Smooth muscle cell (in vitro differentiated cells): Measurements from ENCODE around the gene SHISA6. TPM values are rescaled to one million over a fixed set of nuclear protein-coding genes. Genes with fewer than 3 reads are reported as not detected.
A peak's percentile ranks its signal among the peaks of the same experiment; 100 is the strongest.

Experiments
- DNase-seq: peaks from one replicate; lab custom pipeline; 2025; ENCODE audit not compliant: unreplicated experiment; lab: John Stamatoyannopoulos, UW
- H2AFZ ChIP-seq: fragments of 200-600 bp; sonication (generic); 2 replicates; pipeline ENCODE4 v1.6.0; 2016; ENCODE audit warnings: antibody characterized with exemption, low read depth, mild to moderate bottlenecking
- H3F3A ChIP-seq: fragments of 200-600 bp; sonication (generic); 2 replicates; pipeline ENCODE4 v1.6.0; 2017; ENCODE audit warnings: antibody characterized with exemption, low read depth
- H3K27ac ChIP-seq: fragments of 200-600 bp; sonication (generic); 2 replicates; pipeline ENCODE4 v1.5.1; 2016; ENCODE audit warnings: low read depth, mild to moderate bottlenecking
- H3K27me3 ChIP-seq: fragments of 200-600 bp; sonication (generic); 2 replicates; pipeline ENCODE4 v1.6.1; 2016; ENCODE audit warnings: low read depth, mild to moderate bottlenecking
- H3K36me3 ChIP-seq: fragments of 200-600 bp; sonication (generic); 2 replicates; pipeline ENCODE4 v1.5.1; 2016; ENCODE audit warnings: low read depth
- H3K4me1 ChIP-seq: fragments of 200-600 bp; sonication (generic); 2 replicates; pipeline ENCODE4 v1.5.1; 2016; ENCODE audit warnings: low read depth
- H3K4me2 ChIP-seq: fragments of 200-600 bp; sonication (generic); 2 replicates; pipeline ENCODE4 v1.6.0; 2016; ENCODE audit warnings: mild to moderate bottlenecking
- H3K4me3 ChIP-seq: fragments of 200-600 bp; sonication (generic); 2 replicates; pipeline ENCODE4 v1.5.1; 2016; ENCODE audit warnings: mild to moderate bottlenecking
- H3K79me2 ChIP-seq: fragments of 200-600 bp; sonication (generic); 2 replicates; pipeline ENCODE4 v1.6.0; 2016; ENCODE audit warnings: low read depth, mild to moderate bottlenecking
- H3K9ac ChIP-seq: fragments of 200-600 bp; sonication (generic); 2 replicates; pipeline ENCODE4 v1.6.0; 2016; ENCODE audit warnings: low read depth
- H3K9me3 ChIP-seq: fragments of 200-600 bp; sonication (generic); replicated peaks from 2 replicates; pipeline ENCODE4 v1.5.1; 2016; ENCODE audit warnings: low read depth
- H4K20me1 ChIP-seq: fragments of 200-600 bp; sonication (generic); 2 replicates; pipeline ENCODE4 v1.6.0; 2016; ENCODE audit warnings: low read depth
- CTCF ChIP-seq: fragments of 200-600 bp; sonication (generic); IDR thresholded peaks from 2 replicates; pipeline ENCODE4 v1.5.1; 2017; ENCODE audit warnings: borderline replicate concordance, mild to moderate bottlenecking, antibody characterized with exemption; ENCODE audit not compliant: insufficient read depth, poor library complexity, severe bottlenecking
- WGBS: methylation state at CpG from one replicate; pipeline ENCODE4 v1.1.7; 2016; ENCODE audit warnings: low lambda C conversion rate; 5-methylcytosine and 5-hydroxymethylcytosine counted together
- polyA plus RNA-seq: library from polyadenylated mRNA; unstranded; fragments of >200 nt; fragmentation: Nextera tagmentation; extraction: Ambion mirVana; gene quantifications from 2 replicates; pipeline ENCODE4 v1.2.1, GENCODE V29; 2016
- total RNA-seq: library from RNA; depleted of rRNA; stranded (reverse); fragments of >200 nt; gene quantifications from 2 replicates; pipeline ENCODE4 v1.2.3, GENCODE V29; 2014

Gene SHISA6
- total and polyA plus RNA-seq, 2 experiments from 2014 or later, result 0.04 to 0.35 TPM

DNA sequence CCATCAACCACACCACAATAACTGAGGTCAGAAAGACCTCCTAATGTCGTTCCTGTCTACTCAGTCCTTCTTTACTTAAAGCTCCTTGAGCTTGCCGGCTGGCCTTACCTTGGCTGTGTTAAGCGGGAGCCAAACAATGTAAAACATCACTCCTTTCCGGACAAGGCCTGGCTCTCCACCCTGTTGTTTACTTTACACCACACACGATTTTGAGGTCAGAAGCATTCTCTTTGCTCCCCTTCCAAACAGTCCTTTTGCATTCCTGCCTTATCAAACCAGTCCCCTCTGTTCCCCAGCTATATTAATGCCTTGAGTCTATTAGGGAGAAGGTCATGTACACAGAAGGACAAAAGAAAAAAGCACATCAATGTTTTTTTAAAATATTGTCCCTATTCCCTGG, 19.3 kb upstream of the SHISA6 start:
- 70% methylated on average over 5 of the region's 5 CpGs for WGBS
- no peak overlapping the region for H3K27ac ChIP-seq
- H3K9me3 ChIP-seq, result no peaks in the 10 kb centered on the region

DNA sequence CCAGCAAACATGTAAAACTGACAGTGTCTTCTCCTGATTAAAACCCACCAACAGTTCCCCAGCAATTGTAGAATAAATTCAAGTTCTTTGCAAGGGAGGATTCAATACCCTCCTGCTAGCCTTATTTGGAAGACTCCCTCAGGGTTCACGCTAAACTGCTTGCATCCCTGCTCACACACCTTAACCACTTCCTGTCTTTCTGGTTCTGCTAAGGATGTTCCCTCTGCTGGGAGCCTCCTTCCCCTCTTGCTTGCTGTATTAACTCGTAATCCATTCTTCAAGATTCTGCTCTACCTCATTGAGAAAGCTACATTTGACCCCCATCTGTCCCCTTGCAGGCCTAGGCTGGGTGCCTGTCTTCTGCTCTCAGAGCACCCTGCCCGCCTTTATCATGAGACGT, 2.3 kb upstream of the SHISA6 start:
- H3K27me3 ChIP-seq, result peaks cover 65% of the 10 kb centered on the region
- whole genome bisulfite sequencing, result 28% methylated on average over 4 of the region's 4 CpGs
- no peaks in the 10 kb centered on the region for H3K36me3 ChIP-seq

More for the DNA sequence above, 19.3 kb upstream of the SHISA6 start:
- Histone ChIP-seq H3K36me3 (no peaks in the 10 kb centered on the region), H3F3A (no peaks in the 10 kb centered on the region), H3K4me3 (no peak overlapping the region), H3K4me1 (no peaks in the 10 kb centered on the region), H3K79me2 (no peaks in the 10 kb centered on the region), H4K20me1 (no peaks in the 10 kb centered on the region), H3K4me2 (no peak overlapping the region), H3K9ac (no peak overlapping the region), H3K27me3 (peaks cover 3% of the 10 kb centered on the region), H2AFZ (no peak overlapping the region)
- TF ChIP-seq CTCF, result no peak
- DNase-seq, result no peak

DNA sequence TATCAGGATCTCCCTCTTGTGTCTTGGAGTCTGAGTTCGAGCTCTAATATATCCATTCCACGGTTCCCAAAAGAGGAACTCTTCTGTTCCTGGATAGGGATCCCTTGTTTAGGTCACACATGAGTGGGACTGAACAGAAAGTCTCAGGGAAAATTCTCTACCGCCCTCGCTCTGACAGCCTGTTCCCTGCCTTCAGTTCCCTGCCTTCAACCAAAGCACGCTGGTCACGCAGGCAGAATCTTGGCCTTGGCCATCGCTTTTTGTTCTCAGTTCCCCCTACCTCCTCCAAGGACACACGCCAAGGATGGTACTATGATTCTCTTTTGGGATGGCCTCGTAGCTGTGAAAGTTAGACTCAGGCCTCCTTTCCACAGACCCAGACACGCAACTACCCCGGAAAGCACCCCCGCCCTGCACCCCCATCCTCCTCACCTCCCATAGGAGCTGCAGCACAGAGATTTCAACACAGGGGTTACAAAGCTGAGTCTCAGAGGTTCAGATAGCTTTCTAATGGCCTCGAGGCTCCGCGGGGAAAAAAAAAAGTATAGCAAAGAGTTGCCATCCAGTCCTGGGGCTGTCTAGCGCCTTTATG, 1.5 kb upstream of the SHISA6 start:
- H3K79me2 ChIP-seq, result no peaks in the 10 kb centered on the region
- WGBS, result 43% methylated on average over 16 of the region's 16 CpGs
- no peak for DNase-seq

More for the DNA sequence above, 2.3 kb upstream of the SHISA6 start:
- Histone ChIP-seq H3K27ac (no peak overlapping the region), H3K4me1 (no peaks in the 10 kb centered on the region), H3K4me3 (no peak overlapping the region), H3K79me2 (no peaks in the 10 kb centered on the region), H3F3A (no peaks in the 10 kb centered on the region), H2AFZ (no peak overlapping the region), H3K9ac (no peak overlapping the region), H3K4me2 (no peak overlapping the region), H3K9me3 (no peaks in the 10 kb centered on the region), H4K20me1 (no peaks in the 10 kb centered on the region)
- DNase-seq, result no peak
- TF ChIP-seq CTCF, result no peak

More for the DNA sequence above, 1.5 kb upstream of the SHISA6 start:
- Histone ChIP-seq H3K9me3 (no peaks in the 10 kb centered on the region), H2AFZ (no peak overlapping the region), H4K20me1 (no peaks in the 10 kb centered on the region), H3K4me3 (no peak overlapping the region), H3K4me1 (no peaks in the 10 kb centered on the region), H3K4me2 (peak overlapping the region; percentile 91), H3F3A (no peaks in the 10 kb centered on the region), H3K27me3 (peaks cover 72% of the 10 kb centered on the region), H3K36me3 (no peaks in the 10 kb centered on the region), H3K27ac (no peak overlapping the region), H3K9ac (no peak overlapping the region)
- TF ChIP-seq CTCF, result no peak
